ENCODE data around the gene TNFSF10. TPM values are rescaled to one million over a fixed set of nuclear protein-coding genes. Genes with fewer than 3 reads are reported as not detected.

TNFSF10 gene
- 2.2 TPM for total RNA-seq (2021; ENCODE audit: unreplicated experiment)
- 1.4 TPM for polyA plus RNA-seq (2012; ENCODE audit: insufficient read length)
- Bru-seq, nascent RNA = percentile 43 among the genes with signal in this experiment
- percentile 36 among the genes with signal in this experiment for BruChase-seq, experiment 1, labeled RNA remaining after a 2-hour chase
- BruChase-seq, experiment 2, labeled RNA remaining after a 6-hour chase = percentile 36 among the genes with signal in this experiment
- long read RNA-seq, partial matches to known transcripts = 0 of 8 reads
- long read RNA-seq, other reads (novel, unspliced or antisense) = 4 of 8 reads

DNA sequence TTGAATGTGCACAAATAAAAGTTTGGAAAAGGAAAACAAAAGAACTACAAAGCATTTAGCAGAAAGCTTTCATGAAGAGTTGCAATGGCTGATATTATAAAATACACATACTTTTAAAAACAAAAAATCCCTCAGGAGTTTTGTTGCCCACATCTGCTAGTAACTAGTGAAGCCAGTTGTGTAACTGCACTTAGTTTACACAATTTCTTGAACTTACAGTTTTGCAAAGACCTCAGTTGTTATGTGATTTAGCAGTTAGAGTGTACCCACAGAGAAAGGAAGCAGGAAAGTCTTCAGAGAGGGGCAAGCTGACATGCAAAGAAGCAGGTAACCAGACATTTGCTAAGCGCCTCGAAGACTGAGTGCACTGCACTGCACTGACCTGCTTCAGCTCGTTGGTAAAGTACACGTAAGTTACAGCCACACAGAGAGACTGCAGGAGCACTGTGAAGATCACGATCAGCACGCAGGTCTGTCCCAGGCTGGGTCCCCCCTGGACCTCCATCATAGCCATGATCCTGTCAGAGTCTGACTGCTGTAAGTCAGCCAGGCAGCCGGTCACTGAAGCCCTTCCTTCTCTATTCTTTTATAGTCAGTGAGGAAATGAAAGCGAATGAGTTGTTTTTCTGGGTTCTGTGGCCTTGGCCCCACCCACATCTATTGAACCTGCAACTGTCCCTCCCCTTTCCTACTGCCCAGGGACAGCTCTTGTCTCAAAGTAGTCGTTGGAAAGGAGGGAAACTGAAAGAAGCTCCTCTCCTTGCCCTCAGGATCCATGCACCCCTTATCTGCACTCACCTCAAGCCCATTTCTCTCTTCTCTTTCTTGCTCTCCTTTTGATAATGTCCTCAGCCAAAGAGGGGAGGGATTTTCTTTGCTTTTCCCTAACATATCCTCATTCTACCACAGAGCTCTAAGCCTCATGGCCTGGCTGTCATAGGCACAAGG lies at the start of gene TNFSF10:
Gene TNFSF10, minus strand, starts transcription at position 560 of the 948 bp plus-strand sequence. Its CDS starts 46 bp downstream, at position 514.
- ATAC-seq = peak; percentile 86
- Histone ChIP-seq H3K4me1 (ENCODE audit: control insufficient read depth, insufficient read depth, low read length) (peaks cover 5% of the 10 kb centered on the region), H3K9me3 (ENCODE audit: control insufficient read depth, insufficient read depth, low read depth, low read length) (no peaks in the 10 kb centered on the region), H3K4me3 (ENCODE audit: low read depth in 2 of 2, low read length in 2 of 2) (peak within 1 kb of the TSS; percentile 17 to 58), H3K27me3 (ENCODE audit: control insufficient read depth, insufficient read depth, low read length) (no peaks in the 10 kb centered on the region), H3K36me3 (ENCODE audit: control insufficient read depth, insufficient read depth, low read length) (no peaks in the 10 kb centered on the region), H3K27ac (ENCODE audit: low read length) (peak within 1 kb of the TSS; percentile 19; the same call in 1 of the 2 replicates)
- CTCF ChIA-PET = no interaction called here
- TF ChIP-seq POLR2AphosphoS5 (IDR thresholded peaks at IDR 0.05; ENCODE audit: low read depth, low read length) (no peak), SIN3A (IDR thresholded peaks at IDR 0.05; ENCODE audit: borderline replicate concordance, insufficient read depth, low read depth, low read length) (no peak), TCF7L2 (IDR thresholded peaks at IDR 0.05; ENCODE audit: low read depth, low read length) (no peak)
- TF ChIP-seq, protein P1, sequence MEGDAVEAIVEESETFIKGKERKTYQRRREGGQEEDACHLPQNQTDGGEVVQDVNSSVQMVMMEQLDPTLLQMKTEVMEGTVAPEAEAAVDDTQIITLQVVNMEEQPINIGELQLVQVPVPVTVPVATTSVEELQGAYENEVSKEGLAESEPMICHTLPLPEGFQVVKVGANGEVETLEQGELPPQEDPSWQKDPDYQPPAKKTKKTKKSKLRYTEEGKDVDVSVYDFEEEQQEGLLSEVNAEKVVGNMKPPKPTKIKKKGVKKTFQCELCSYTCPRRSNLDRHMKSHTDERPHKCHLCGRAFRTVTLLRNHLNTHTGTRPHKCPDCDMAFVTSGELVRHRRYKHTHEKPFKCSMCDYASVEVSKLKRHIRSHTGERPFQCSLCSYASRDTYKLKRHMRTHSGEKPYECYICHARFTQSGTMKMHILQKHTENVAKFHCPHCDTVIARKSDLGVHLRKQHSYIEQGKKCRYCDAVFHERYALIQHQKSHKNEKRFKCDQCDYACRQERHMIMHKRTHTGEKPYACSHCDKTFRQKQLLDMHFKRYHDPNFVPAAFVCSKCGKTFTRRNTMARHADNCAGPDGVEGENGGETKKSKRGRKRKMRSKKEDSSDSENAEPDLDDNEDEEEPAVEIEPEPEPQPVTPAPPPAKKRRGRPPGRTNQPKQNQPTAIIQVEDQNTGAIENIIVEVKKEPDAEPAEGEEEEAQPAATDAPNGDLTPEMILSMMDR (IDR thresholded peaks at IDR 0.05) = no peak
- TF ChIP-seq, protein P2, sequence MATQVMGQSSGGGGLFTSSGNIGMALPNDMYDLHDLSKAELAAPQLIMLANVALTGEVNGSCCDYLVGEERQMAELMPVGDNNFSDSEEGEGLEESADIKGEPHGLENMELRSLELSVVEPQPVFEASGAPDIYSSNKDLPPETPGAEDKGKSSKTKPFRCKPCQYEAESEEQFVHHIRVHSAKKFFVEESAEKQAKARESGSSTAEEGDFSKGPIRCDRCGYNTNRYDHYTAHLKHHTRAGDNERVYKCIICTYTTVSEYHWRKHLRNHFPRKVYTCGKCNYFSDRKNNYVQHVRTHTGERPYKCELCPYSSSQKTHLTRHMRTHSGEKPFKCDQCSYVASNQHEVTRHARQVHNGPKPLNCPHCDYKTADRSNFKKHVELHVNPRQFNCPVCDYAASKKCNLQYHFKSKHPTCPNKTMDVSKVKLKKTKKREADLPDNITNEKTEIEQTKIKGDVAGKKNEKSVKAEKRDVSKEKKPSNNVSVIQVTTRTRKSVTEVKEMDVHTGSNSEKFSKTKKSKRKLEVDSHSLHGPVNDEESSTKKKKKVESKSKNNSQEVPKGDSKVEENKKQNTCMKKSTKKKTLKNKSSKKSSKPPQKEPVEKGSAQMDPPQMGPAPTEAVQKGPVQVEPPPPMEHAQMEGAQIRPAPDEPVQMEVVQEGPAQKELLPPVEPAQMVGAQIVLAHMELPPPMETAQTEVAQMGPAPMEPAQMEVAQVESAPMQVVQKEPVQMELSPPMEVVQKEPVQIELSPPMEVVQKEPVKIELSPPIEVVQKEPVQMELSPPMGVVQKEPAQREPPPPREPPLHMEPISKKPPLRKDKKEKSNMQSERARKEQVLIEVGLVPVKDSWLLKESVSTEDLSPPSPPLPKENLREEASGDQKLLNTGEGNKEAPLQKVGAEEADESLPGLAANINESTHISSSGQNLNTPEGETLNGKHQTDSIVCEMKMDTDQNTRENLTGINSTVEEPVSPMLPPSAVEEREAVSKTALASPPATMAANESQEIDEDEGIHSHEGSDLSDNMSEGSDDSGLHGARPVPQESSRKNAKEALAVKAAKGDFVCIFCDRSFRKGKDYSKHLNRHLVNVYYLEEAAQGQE (IDR thresholded peaks at IDR 0.05; ENCODE audit: insufficient read depth in 1 of 2, low read depth in 2 of 2, low read length in 1 of 2) = no peak
- DNase-seq (ENCODE audit: low read depth, low spot score) = no peak
- POLR2A ChIA-PET = no interaction called here
- in situ Hi-C loops (cut with HindIII; ENCODE audit: low pct_unique_long_range_greater_than_20kb, low sequenced_read_pairs) = no loop called here
- no TSS peak for BruUV-seq (replicated peaks)
- intact Hi-C loops (cut with micrococcal nuclease; ENCODE audit: unreplicated experiment) = no loop called here

DNA sequence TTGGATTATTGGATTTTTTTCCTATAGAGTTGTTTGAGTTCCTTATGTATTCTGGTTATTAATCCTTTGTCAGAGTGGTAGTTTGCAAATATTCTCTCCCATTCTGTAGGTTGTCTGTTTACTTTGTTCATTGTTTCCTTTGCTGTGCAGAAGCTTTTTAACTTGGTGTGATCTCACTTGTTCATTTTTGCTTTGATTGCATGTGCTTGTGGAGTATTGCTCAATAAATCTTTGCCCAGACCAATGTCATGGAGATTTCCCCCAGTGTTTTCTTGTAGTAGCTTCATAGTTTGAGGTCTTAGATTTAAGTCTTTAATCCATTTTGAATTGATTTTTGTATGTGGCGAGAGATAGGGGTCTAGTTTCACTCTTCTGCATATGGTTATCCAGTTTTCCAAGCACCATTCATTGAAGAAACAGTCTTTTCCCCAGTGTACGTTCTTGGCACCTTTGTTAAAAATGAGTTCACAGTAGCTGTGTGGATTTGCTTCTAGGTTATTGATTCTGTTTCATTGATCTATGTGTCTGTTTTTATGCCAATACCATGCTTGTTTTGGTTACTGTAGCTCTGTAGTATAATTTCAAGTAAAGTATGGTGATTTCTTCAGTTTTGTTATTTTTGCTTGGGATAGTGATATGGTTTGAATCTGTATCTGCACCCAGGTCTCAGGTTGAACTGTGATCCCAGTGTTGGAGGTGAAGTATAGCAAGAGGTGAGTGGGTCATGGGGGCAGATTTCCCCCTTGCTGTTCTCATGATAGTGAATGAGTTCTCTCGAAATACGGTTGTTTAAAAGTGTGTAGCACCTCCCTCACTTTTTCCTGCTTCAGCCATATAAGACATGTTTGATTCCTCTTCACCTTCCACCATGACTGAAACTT lies 46.1 kb upstream of the TNFSF10 start:
- Histone ChIP-seq H3K4me3 (ENCODE audit: low read depth in 2 of 2, low read length in 2 of 2) (no peak overlapping the region), H3K9me3 (ENCODE audit: control insufficient read depth, insufficient read depth, low read depth, low read length) (no peaks in the 10 kb centered on the region), H3K27ac (ENCODE audit: low read length) (no peak overlapping the region), H3K27me3 (ENCODE audit: control insufficient read depth, insufficient read depth, low read length) (no peaks in the 10 kb centered on the region), H3K36me3 (ENCODE audit: control insufficient read depth, insufficient read depth, low read length) (no peaks in the 10 kb centered on the region), H3K4me1 (ENCODE audit: control insufficient read depth, insufficient read depth, low read length) (no peaks in the 10 kb centered on the region)
- DNase-seq (ENCODE audit: low read depth, low spot score) = no peak
- TF ChIP-seq, protein P2 (IDR thresholded peaks at IDR 0.05; ENCODE audit: insufficient read depth in 1 of 2, low read depth in 2 of 2, low read length in 1 of 2) = no peak
- TF ChIP-seq, protein P1 (IDR thresholded peaks at IDR 0.05) = no peak
- TF ChIP-seq SIN3A (IDR thresholded peaks at IDR 0.05; ENCODE audit: borderline replicate concordance, insufficient read depth, low read depth, low read length) = no peak
- ChIA-PET POLR2A (interaction anchor here (0.6 kb wide), 3 partner anchors 55 to 519 kb away, joined by 9 to 14 read pairs (median 13); no protein-coding TSS in a partner anchor), CTCF (interaction anchor here (0.7 kb wide), 1 partner anchor 27 kb away, joined by 3 read pairs; no protein-coding TSS in a partner anchor)
- ATAC-seq = no peak
- in situ Hi-C loops (cut with HindIII; ENCODE audit: low pct_unique_long_range_greater_than_20kb, low sequenced_read_pairs) = no loop called here
- no TSS peak for BruUV-seq (replicated peaks)
- intact Hi-C loops (cut with micrococcal nuclease; ENCODE audit: unreplicated experiment) = no loop called here

Measured in Panc1 (cell line).